ENCODE data around the gene AP1S3. TPM values are rescaled to one million over a fixed set of nuclear protein-coding genes. Genes with fewer than 3 reads are reported as not detected.

AP1S3 gene
- total RNA-seq, 1 donor from 2014 or later, result 5.1 TPM

GRCh38 chr2:223736488-223736887, 100.9 kb downstream of the AP1S3 start:
- Mint-ChIP-seq H3K27ac (no peak overlapping the region), H3K36me3 (no peaks in the 10 kb centered on the region), H3K27me3 (ENCODE audit: insufficient read depth, low read depth) (peaks cover 2% of the 10 kb centered on the region), H3K4me1 (no peaks in the 10 kb centered on the region), H3K9me3 (peaks cover 17% of the 10 kb centered on the region), H3K4me3 (no peak overlapping the region)
- Histone ChIP-seq H3K36me3 (no peaks in the 10 kb centered on the region), H3K4me3 (no peak overlapping the region), H3K4me1 (no peaks in the 10 kb centered on the region), H3K9me3 (ENCODE audit: low read depth) (no peaks in the 10 kb centered on the region), H3F3A (ENCODE audit: low read depth) (no peaks in the 10 kb centered on the region), H3K79me2 (ENCODE audit: low read depth) (no peaks in the 10 kb centered on the region), H3K4me2 (no peak overlapping the region), H2AFZ (replicated peaks) (no peak overlapping the region), H4K20me1 (ENCODE audit: low read depth) (no peaks in the 10 kb centered on the region), H3K27me3 (no peaks in the 10 kb centered on the region), H3K9ac (no peak overlapping the region), H3K27ac (no peak overlapping the region)
- TF ChIP-seq CTCF (IDR thresholded peaks at IDR 0.05) (no peak), EZH2phosphoT487 (IDR thresholded peaks at IDR 0.05) (no peak), EZH2 (IDR thresholded peaks at IDR 0.05) (no peak)
- DNase-seq (ENCODE audit: low spot score), result no peak

GRCh38 chr2:223735659-223736244, 101.6 kb downstream of the AP1S3 start:
- Histone ChIP-seq H3K79me2 (ENCODE audit: low read depth) (no peaks in the 10 kb centered on the region), H3K4me3 (no peak overlapping the region), H3K36me3 (no peaks in the 10 kb centered on the region), H3K9me3 (ENCODE audit: low read depth) (no peaks in the 10 kb centered on the region), H3K4me2 (no peak overlapping the region), H3F3A (ENCODE audit: low read depth) (no peaks in the 10 kb centered on the region), H3K27me3 (no peaks in the 10 kb centered on the region), H3K27ac (no peak overlapping the region), H2AFZ (replicated peaks) (no peak overlapping the region), H3K9ac (no peak overlapping the region), H3K4me1 (no peaks in the 10 kb centered on the region), H4K20me1 (ENCODE audit: low read depth) (no peaks in the 10 kb centered on the region)
- H3K27me3 Mint-ChIP-seq (ENCODE audit: insufficient read depth, low read depth), result peaks cover 3% of the 10 kb centered on the region
- H3K4me3 Mint-ChIP-seq, result no peak overlapping the region
- H3K27ac Mint-ChIP-seq, result no peak overlapping the region
- no peak for DNase-seq (ENCODE audit: low spot score)
- peaks cover 17% of the 10 kb centered on the region for H3K9me3 Mint-ChIP-seq
- no peaks in the 10 kb centered on the region for H3K4me1 Mint-ChIP-seq
- no peak for TF ChIP-seq EZH2phosphoT487 (IDR thresholded peaks at IDR 0.05)
- no peak for TF ChIP-seq EZH2 (IDR thresholded peaks at IDR 0.05)
- no peak for TF ChIP-seq CTCF (IDR thresholded peaks at IDR 0.05)
- H3K36me3 Mint-ChIP-seq, result no peaks in the 10 kb centered on the region

- no peak for DNase-seq (ENCODE audit: low spot score)
- Histone ChIP-seq H3K27me3 (no peaks in the 10 kb centered on the region), H3K27ac (no peak overlapping the region), H3F3A (ENCODE audit: low read depth) (no peaks in the 10 kb centered on the region), H3K4me1 (no peaks in the 10 kb centered on the region), H3K9me3 (ENCODE audit: low read depth) (no peaks in the 10 kb centered on the region), H3K4me2 (no peak overlapping the region), H3K79me2 (ENCODE audit: low read depth) (no peaks in the 10 kb centered on the region), H4K20me1 (ENCODE audit: low read depth) (no peaks in the 10 kb centered on the region), H3K4me3 (no peak overlapping the region), H3K9ac (no peak overlapping the region), H2AFZ (replicated peaks) (no peak overlapping the region), H3K36me3 (no peaks in the 10 kb centered on the region)
- Mint-ChIP-seq H3K27ac (no peak overlapping the region), H3K4me3 (no peak overlapping the region), H3K4me1 (no peaks in the 10 kb centered on the region), H3K27me3 (ENCODE audit: insufficient read depth, low read depth) (peaks cover 3% of the 10 kb centered on the region), H3K36me3 (peaks cover 3% of the 10 kb centered on the region), H3K9me3 (peaks cover 13% of the 10 kb centered on the region)
- no peak for TF ChIP-seq EZH2phosphoT487 (IDR thresholded peaks at IDR 0.05)
- TF ChIP-seq CTCF (IDR thresholded peaks at IDR 0.05), result no peak
Observed at GRCh38 chr2:223735035-223735640, 102.2 kb downstream of the AP1S3 start.
